ENCODE results near the gene ARID5B. TPM values are rescaled to one million over a fixed set of nuclear protein-coding genes. Genes with fewer than 3 reads are reported as not detected.

ARID5B gene
- total RNA-seq, 2 donors from 2014 or later: 60.7 to 80.4 TPM

GRCh38 chr10:61899997-61900828 lies 1.3 kb upstream of the ARID5B start:
- Histone ChIP-seq H3K4me3 (peak overlapping the region; percentile 97), H3K9me3 (no peaks in the 10 kb centered on the region), H3K4me1 (ENCODE audit: control insufficient read depth in 1 of 2, low read depth in 2 of 2) (peaks cover 17 to 37% of the 10 kb centered on the region in 2 donors), H3K36me3 (no peaks in the 10 kb centered on the region), H3K27ac (peak overlapping the region; percentile 63 to 99), H3K27me3 (replicated peaks; ENCODE audit: insufficient read depth) (no peaks in the 10 kb centered on the region)
- TF ChIP-seq CTCF (IDR thresholded peaks at IDR 0.05): no peak
- DNase-seq (ENCODE audit: low spot score) (no peak), ATAC-seq (ENCODE audit: insufficient number of reproducible peaks, low FRiP score, low read depth) (no peak)

- no peak for ATAC-seq (ENCODE audit: insufficient number of reproducible peaks, low FRiP score, low read depth)
- no peak for TF ChIP-seq CTCF (IDR thresholded peaks at IDR 0.05)
- Histone ChIP-seq H3K27me3 (replicated peaks; ENCODE audit: insufficient read depth) (no peaks in the 10 kb centered on the region), H3K9me3 (no peaks in the 10 kb centered on the region), H3K4me3 (peak overlapping the region; percentile 97), H3K27ac (peak overlapping the region; percentile 98 to 99), H3K4me1 (ENCODE audit: control insufficient read depth in 1 of 2, low read depth in 2 of 2) (peaks cover 17 to 45% of the 10 kb centered on the region in 2 donors), H3K36me3 (no peaks in the 10 kb centered on the region)
- DNase-seq (ENCODE audit: low spot score): no peak
Measured at GRCh38 chr10:61901829-61902444, 438 bp downstream of the ARID5B start.

- peaks cover 14 to 40% of the 10 kb centered on the region in 2 donors for H3K4me1 ChIP-seq (ENCODE audit: control insufficient read depth in 1 of 2, low read depth in 2 of 2)
- ATAC-seq (ENCODE audit: insufficient number of reproducible peaks, low FRiP score, low read depth) (no peak), DNase-seq (ENCODE audit: low spot score) (no peak)
- peak overlapping the region; percentile 97 for H3K4me3 ChIP-seq
- H3K27me3 ChIP-seq (replicated peaks; ENCODE audit: insufficient read depth): no peaks in the 10 kb centered on the region
- peak overlapping the region; percentile 98 to 99 for H3K27ac ChIP-seq
- no peaks in the 10 kb centered on the region for H3K36me3 ChIP-seq
- no peaks in the 10 kb centered on the region for H3K9me3 ChIP-seq
- no peak for TF ChIP-seq CTCF (IDR thresholded peaks at IDR 0.05)
Measured at GRCh38 chr10:61902445-61903220, 1.1 kb downstream of the ARID5B start.

GRCh38 chr10:61903221-61903927 lies 1.9 kb downstream of the ARID5B start:
- Histone ChIP-seq H3K27me3 (replicated peaks; ENCODE audit: insufficient read depth) (no peaks in the 10 kb centered on the region), H3K4me3 (peak overlapping the region; percentile 97), H3K36me3 (no peaks in the 10 kb centered on the region), H3K27ac (peak overlapping the region; percentile 98 to 99), H3K4me1 (ENCODE audit: control insufficient read depth in 1 of 2, low read depth in 2 of 2) (peaks cover 14 to 33% of the 10 kb centered on the region in 2 donors), H3K9me3 (no peaks in the 10 kb centered on the region)
- DNase-seq (ENCODE audit: low spot score): no peak
- peak; percentile 11 for TF ChIP-seq CTCF (IDR thresholded peaks at IDR 0.05)
- ATAC-seq (ENCODE audit: insufficient number of reproducible peaks, low FRiP score, low read depth): peak; percentile 47

Data from thoracic aorta (tissue), 2 donors.